IMR-90 (cell line): Measurements from ENCODE around the gene NPPA. TPM values are rescaled to one million over a fixed set of nuclear protein-coding genes. Genes with fewer than 3 reads are reported as not detected.

ENCODE experiments used
- ATAC-seq: fragments of 200-7000 bp; cut with Tn5 transposase; 2 replicates; pipeline ENCODE4 v1.9.1; 2020; ENCODE audit warnings: low read depth, mild to moderate bottlenecking, moderate library complexity
- BruUV-seq: library from RNA; stranded (reverse); fragments of 400-500 nt; replicated peaks from 2 replicates; lab custom pipeline; 2021; lab: Mats Ljungman, UMichigan
- CTCF ChIA-PET: fragments of 300-600 bp; formaldehyde crosslinking; extraction: SDS; loops from one replicate; lab custom pipeline; 2021; ENCODE audit warnings: antibody characterized with exemption; lab: Yijun Ruan, JAX
- POLR2A ChIA-PET: fragments of 300-600 bp; sonication (Branson Sonifier 250); formaldehyde crosslinking; loops from one replicate; lab custom pipeline; 2022; ENCODE audit warnings: antibody characterized with exemption; ENCODE audit not compliant: unreplicated experiment; lab: Charles Lee
- DNase-seq: peaks from one replicate; pipeline ENCODE4 v3.0.0; 2013
- H2AFZ ChIP-seq: replicated peaks from 2 replicates; pipeline ENCODE3; 2013; ENCODE audit warnings: low read length, mild to moderate bottlenecking; ENCODE audit not compliant: poor library complexity
- H2AK5ac ChIP-seq: 2 replicates; pipeline ENCODE4 v1.6.1; 2013; ENCODE audit warnings: low read depth, low read length, inconsistent platforms
- H2AK9ac ChIP-seq: replicated peaks from 2 replicates; pipeline ENCODE3; 2013; ENCODE audit warnings: mild to moderate bottlenecking, low read depth, low read length, moderate library complexity; ENCODE audit not compliant: poor library complexity
- H2BK120ac ChIP-seq: 2 replicates; pipeline ENCODE4 v1.6.1; 2013; ENCODE audit warnings: low read depth, low read length, inconsistent platforms
- H2BK15ac ChIP-seq: 3 replicates; pipeline ENCODE4 v1.6.1; 2013; ENCODE audit warnings: low read depth, low read length, inconsistent platforms
- H2BK20ac ChIP-seq: 2 replicates; pipeline ENCODE4 v1.6.1; 2013; ENCODE audit warnings: low read depth, mild to moderate bottlenecking, inconsistent platforms, low read length, moderate library complexity
- H2BK5ac ChIP-seq: 2 replicates; pipeline ENCODE4 v1.6.1; 2013; ENCODE audit warnings: mild to moderate bottlenecking, low read depth, low read length, inconsistent platforms; ENCODE audit not compliant: poor library complexity, severe bottlenecking
- H3K14ac ChIP-seq: replicated peaks from 2 replicates; pipeline ENCODE4 v1.6.1; 2013; ENCODE audit warnings: low read depth, low read length, inconsistent platforms
- H3K18ac ChIP-seq: 2 replicates; pipeline ENCODE4 v1.6.1; 2013; ENCODE audit warnings: low read depth, low read length, control low read depth
- H3K23ac ChIP-seq: 2 replicates; pipeline ENCODE4 v1.6.1; 2013; ENCODE audit warnings: low read depth, low read length, inconsistent platforms
- H3K27ac ChIP-seq: 2 replicates; pipeline ENCODE4 v1.5.1; 2013; ENCODE audit warnings: mild to moderate bottlenecking, control low read depth, low read length; ENCODE audit not compliant: insufficient read depth
- H3K27me3 ChIP-seq: 2 replicates; pipeline ENCODE4 v1.6.1; 2013; ENCODE audit warnings: low read length; ENCODE audit not compliant: control insufficient read depth, insufficient read depth
- H3K36me3 ChIP-seq: 2 replicates; pipeline ENCODE4 v1.6.1; 2013; ENCODE audit warnings: low read length, mixed read lengths; ENCODE audit not compliant: control insufficient read depth, insufficient read depth
- H3K4ac ChIP-seq: 2 replicates; pipeline ENCODE4 v1.6.1; 2013; ENCODE audit warnings: low read depth, low read length, inconsistent platforms
- H3K4me1 ChIP-seq: 2 replicates; pipeline ENCODE4 v1.6.1; 2013; ENCODE audit warnings: low read length, mixed read lengths; ENCODE audit not compliant: control insufficient read depth, insufficient read depth
- H3K4me2 ChIP-seq: 2 replicates; pipeline ENCODE4 v1.6.1; 2013; ENCODE audit warnings: low read depth, mild to moderate bottlenecking, control low read depth, low read length, moderate library complexity
- H3K4me3 ChIP-seq: 2 replicates; pipeline ENCODE4 v1.5.1; 2013; ENCODE audit warnings: low read depth, mild to moderate bottlenecking, control low read depth, low read length, moderate library complexity; ENCODE audit not compliant: insufficient read depth
- H3K56ac ChIP-seq: 2 replicates; pipeline ENCODE4 v1.6.1; 2013; ENCODE audit warnings: low read length, inconsistent platforms; ENCODE audit not compliant: insufficient read depth; ENCODE audit errors: extremely low read depth
- H3K79me1 ChIP-seq, 2 experiments: 2 replicates each; pipeline ENCODE4 v1.6.1; 2013; ENCODE audit warnings: low read length in 2 of 2, inconsistent platforms in 1 of 2, low read depth in 1 of 2
- H3K9ac ChIP-seq: 2 replicates; pipeline ENCODE4 v1.6.1; 2013; ENCODE audit warnings: low read depth, low read length, control low read depth
- H3K9me1 ChIP-seq: 2 replicates; pipeline ENCODE4 v1.6.1; 2013; ENCODE audit warnings: low read length, inconsistent platforms; ENCODE audit not compliant: insufficient read depth
- H3K9me3 ChIP-seq: 2 replicates; pipeline ENCODE4 v1.6.1; 2013; ENCODE audit warnings: low read length; ENCODE audit not compliant: control insufficient read depth, insufficient read depth
- H4K20me1 ChIP-seq: 2 replicates; pipeline ENCODE4 v1.6.1; 2013; ENCODE audit warnings: low read length, inconsistent platforms; ENCODE audit not compliant: insufficient read depth
- H4K5ac ChIP-seq: 2 replicates; pipeline ENCODE4 v1.6.1; 2013; ENCODE audit warnings: mild to moderate bottlenecking, low read depth, low read length, control low read depth
- H4K8ac ChIP-seq, 2 experiments: 2 replicates each; pipeline ENCODE4 v1.6.1; 2013; ENCODE audit warnings: low read depth in 2 of 2, low read length in 2 of 2, control low read depth in 1 of 2, inconsistent platforms in 1 of 2
- H4K91ac ChIP-seq: 2 replicates; pipeline ENCODE4 v1.6.1; 2013; ENCODE audit warnings: low read depth, low read length, inconsistent platforms; ENCODE audit not compliant: insufficient read depth
- BHLHE40 ChIP-seq: fragments of 150-350 bp; IDR thresholded peaks from 2 replicates; pipeline ENCODE4 v1.6.1; 2016; ENCODE audit warnings: mild to moderate bottlenecking, low read depth, low read length
- CEBPB ChIP-seq: IDR thresholded peaks from 2 replicates; pipeline ENCODE4 v1.6.1; 2012; ENCODE audit warnings: low read depth, low read length, improper control_type of control experiment
- CHD1 ChIP-seq: IDR thresholded peaks from 2 replicates; pipeline ENCODE4 v1.6.1; 2012; ENCODE audit warnings: low read depth, low read length, improper control_type of control experiment
- CTCF ChIP-seq: conservative IDR thresholded peaks from 2 replicates; pipeline ENCODE4 v1.5.1; 2012; ENCODE audit warnings: mild to moderate bottlenecking, low read depth, low read length, improper control_type of control experiment
- ELK1 ChIP-seq: fragments of 150-350 bp; IDR thresholded peaks from 2 replicates; pipeline ENCODE4 v1.6.1; 2016; ENCODE audit warnings: low read depth, mild to moderate bottlenecking, low read length, moderate library complexity, borderline replicate concordance
- FOS ChIP-seq: fragments of 150-350 bp; IDR thresholded peaks from 2 replicates; pipeline ENCODE4 v1.6.1; 2016; ENCODE audit warnings: low read depth, low read length
- MAFK ChIP-seq: IDR thresholded peaks from 2 replicates; pipeline ENCODE4 v1.6.1; 2012; ENCODE audit warnings: low read depth, low read length, improper control_type of control experiment
- MAZ ChIP-seq: IDR thresholded peaks from 2 replicates; pipeline ENCODE4 v1.6.1; 2012; ENCODE audit warnings: low read depth, mild to moderate bottlenecking, low read length, improper control_type of control experiment, moderate library complexity, borderline replicate concordance
- MXI1 ChIP-seq: IDR thresholded peaks from 2 replicates; pipeline ENCODE4 v1.6.1; 2012; ENCODE audit warnings: low read depth, mild to moderate bottlenecking, low read length, moderate library complexity, borderline replicate concordance
- NFE2L2 ChIP-seq: fragments of 150-350 bp; IDR thresholded peaks from 2 replicates; pipeline ENCODE4 v1.6.1; 2016; ENCODE audit warnings: low read depth, mild to moderate bottlenecking, low read length
- POLR2A ChIP-seq: IDR thresholded peaks from 2 replicates; pipeline ENCODE4 v1.6.1; 2012; ENCODE audit warnings: mild to moderate bottlenecking, low read depth, low read length
- RAD21 ChIP-seq: IDR thresholded peaks from 2 replicates; pipeline ENCODE4 v1.6.1; 2012; ENCODE audit warnings: low read length, improper control_type of control experiment
- RCOR1 ChIP-seq: IDR thresholded peaks from 2 replicates; pipeline ENCODE4 v1.6.1; 2012; ENCODE audit warnings: mild to moderate bottlenecking, low read length, improper control_type of control experiment; ENCODE audit not compliant: insufficient replicate concordance
- RFX5 ChIP-seq: IDR thresholded peaks from 2 replicates; pipeline ENCODE4 v1.8.0; 2012; ENCODE audit warnings: low read depth, mild to moderate bottlenecking, low read length, moderate library complexity
- SMC3 ChIP-seq: fragments of 150-350 bp; IDR thresholded peaks from 2 replicates; pipeline ENCODE4 v1.6.1; 2016; ENCODE audit warnings: low read depth, mild to moderate bottlenecking, antibody characterized with exemption, low read length, moderate library complexity
- USF2 ChIP-seq: fragments of 150-350 bp; IDR thresholded peaks from 2 replicates; pipeline ENCODE4 v1.6.1; 2017; ENCODE audit warnings: mild to moderate bottlenecking, antibody characterized with exemption, low read length, low read depth
- WGBS, 2 experiments: methylation state at CpG; one replicate each; pipeline versions ENCODE4 v1.1.5 to v1.1.7; 2013; ENCODE audit warnings: missing lambda C conversion rate in 2 of 2; ENCODE audit not compliant: insufficient read length in 1 of 2; ENCODE audit errors: extremely low coverage in 2 of 2; 5-methylcytosine and 5-hydroxymethylcytosine counted together
- dilution Hi-C: fragments of 300-500 bp; cut with HindIII; formaldehyde crosslinking; loops from one replicate; pipeline ENCODE4 v1.14.3; 2018; ENCODE audit warnings: low sequenced_read_pairs; ENCODE audit not compliant: unreplicated experiment
- in situ Hi-C: fragments of 300-500 bp; cut with MboI; formaldehyde crosslinking; loops from 3 replicates; pipeline ENCODE4 v1.14.3; 2019; ENCODE audit warnings: low sequenced_read_pairs, inconsistent platforms, mixed read lengths
- intact Hi-C: fragments of 100-400 bp; cut with micrococcal nuclease; formaldehyde crosslinking; loops from 2 replicates; pipeline ENCODE4 v1.10.0; 2022
- polyA plus RNA-seq, 3 experiments: library from polyadenylated mRNA; depleted of rRNA; stranded (reverse); fragments of >200 nt; gene quantifications; 2 replicates each; pipeline ENCODE4 v1.2.3, GENCODE V29; 2012; ENCODE audit warnings: low replicate concordance in 1 of 3
- total RNA-seq: library from RNA; depleted of rRNA; stranded (reverse); fragments of >200 nt; gene quantifications from 2 replicates; pipeline ENCODE4 v1.2.3, GENCODE V29; 2012

The NPPA gene
- total and polyA plus RNA-seq, 2 of the 4 experiments (the other 2 are of a cell fraction) = not detected

- Histone ChIP-seq H2AK9ac (no peak overlapping the region), H3K9me1 (no peaks in the 10 kb centered on the region), H3K4me3 (no peak overlapping the region), H3K14ac (no peak overlapping the region), H2AK5ac (no peak overlapping the region), H3K56ac (no peak overlapping the region), H2BK5ac (no peak overlapping the region), H3K4ac (no peak overlapping the region), H3K9me3 (no peaks in the 10 kb centered on the region), H2BK15ac (no peak overlapping the region), H4K91ac (no peak overlapping the region), H3K4me2 (no peak overlapping the region), H3K27me3 (no peaks in the 10 kb centered on the region), H3K79me1 (peaks cover 0 to 4% of the 10 kb centered on the region in 2 experiments; a peak in 2 of 4 replicates), H2BK120ac (no peak overlapping the region), H4K20me1 (peaks cover 9% of the 10 kb centered on the region; the same call in 1 of the 2 replicates), H4K5ac (no peak overlapping the region), H3K18ac (no peak overlapping the region), H2AFZ (no peak overlapping the region), H3K23ac (no peak overlapping the region), H3K36me3 (peaks cover 72% of the 10 kb centered on the region), H4K8ac (no peak overlapping the region), H3K27ac (no peak overlapping the region), H2BK20ac (no peak overlapping the region), H3K9ac (no peak overlapping the region), H3K4me1 (no peaks in the 10 kb centered on the region)
- BruUV-seq = no TSS peak
- DNase-seq (no peak), ATAC-seq (no peak)
- in situ Hi-C loops = no loop called here
- ChIA-PET POLR2A (no interaction called here), CTCF (no interaction called here)
- WGBS, 2 experiments = 95% methylated on average over 13 of the region's 13 CpGs; no CpG with 5 or more reads in 1 of the 2 experiments
- dilution Hi-C loops = no loop called here
- TF ChIP-seq MXI1 (no peak), NFE2L2 (no peak), POLR2A (no peak), RAD21 (no peak), SMC3 (no peak), ELK1 (no peak), CHD1 (no peak), RCOR1 (no peak), RFX5 (no peak), MAFK (no peak), FOS (no peak), CEBPB (no peak), MAZ (no peak), CTCF (no peak), USF2 (no peak), BHLHE40 (no peak)
- intact Hi-C loops = no loop called here
Measured at GRCh38 chr1:11833900-11834299, 13.7 kb downstream of the NPPA start.
